ENCODE measurements around the gene DEFB121.
"Not testable (repeated sequence)": the region's sequence is repeated elsewhere in the genome, so short reads cannot be mapped to it uniquely, and the experiment has no call there.

The DEFB121 gene, protein sequence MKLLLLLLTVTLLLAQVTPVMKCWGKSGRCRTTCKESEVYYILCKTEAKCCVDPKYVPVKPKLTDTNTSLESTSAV

GRCh38 chr20:31406115-31406514, at the start of gene DEFB121:
DEFB121 (minus strand) TSS chr20:31406215; CDS start chr20:31406152, 63 bp downstream.
- no peak for DNase-seq

- no peak for DNase-seq
These were observed 48.3 kb upstream of the DEFB121 start for GRCh38 chr20:31454361-31454760.

DNA sequence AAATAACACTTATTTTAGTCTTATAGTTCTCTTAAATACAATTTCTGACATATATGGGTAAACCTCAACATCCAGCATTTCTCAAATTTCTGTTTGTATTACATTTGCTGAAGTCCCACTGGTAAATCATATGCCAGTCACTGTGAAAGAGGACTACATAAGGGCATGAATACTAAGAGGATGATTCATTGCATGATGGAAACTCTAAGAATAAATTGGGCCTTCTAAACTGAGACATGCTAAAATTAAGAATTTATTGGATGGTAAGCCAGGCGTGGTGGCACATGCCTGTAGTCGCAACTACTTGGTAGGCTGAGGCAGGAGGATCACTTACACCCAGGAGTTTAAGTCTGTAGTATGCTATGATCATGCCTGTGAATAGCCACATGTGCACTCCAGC, 46.6 kb upstream of the DEFB121 start:
- DNase-seq = no peak

GRCh38 chr20:31449511-31450414, 43.7 kb upstream of the DEFB121 start:
- DNase-seq = no peak

DNA sequence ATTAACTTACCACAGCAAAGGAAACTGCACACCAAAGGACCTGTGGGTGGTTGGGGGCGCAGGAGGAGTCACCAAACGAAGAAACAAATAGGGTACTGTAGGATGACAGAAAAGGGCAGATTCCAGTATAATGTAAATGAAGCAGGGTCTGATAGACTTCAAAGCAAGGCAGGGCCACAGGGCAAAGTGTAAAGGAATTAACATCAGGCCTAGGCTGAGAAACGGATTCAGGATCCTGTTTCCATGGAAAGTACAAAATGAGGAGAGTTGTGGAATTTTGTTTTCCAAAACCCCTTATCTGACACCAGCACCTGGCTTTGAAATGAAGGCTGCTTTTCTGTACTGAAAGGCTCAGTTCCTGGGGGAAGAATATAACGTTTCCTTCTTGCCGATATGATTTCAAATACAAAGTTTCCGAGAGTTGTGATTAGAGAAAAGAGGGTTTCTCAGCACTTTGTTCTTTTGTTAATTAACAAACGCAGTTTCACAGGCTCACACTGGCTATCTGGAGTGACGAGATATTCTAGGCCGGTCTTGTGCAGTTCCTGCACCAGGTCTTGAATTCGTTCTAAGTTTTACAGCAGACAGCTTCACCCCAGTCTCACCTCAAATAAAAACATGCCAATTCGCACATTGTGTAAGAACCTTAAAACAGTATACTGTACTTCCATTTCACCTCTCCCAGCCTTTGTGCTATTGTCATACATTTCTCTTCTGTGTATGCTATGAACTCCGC, 40.2 kb upstream of the DEFB121 start:
- DNase-seq = no peak

DNA sequence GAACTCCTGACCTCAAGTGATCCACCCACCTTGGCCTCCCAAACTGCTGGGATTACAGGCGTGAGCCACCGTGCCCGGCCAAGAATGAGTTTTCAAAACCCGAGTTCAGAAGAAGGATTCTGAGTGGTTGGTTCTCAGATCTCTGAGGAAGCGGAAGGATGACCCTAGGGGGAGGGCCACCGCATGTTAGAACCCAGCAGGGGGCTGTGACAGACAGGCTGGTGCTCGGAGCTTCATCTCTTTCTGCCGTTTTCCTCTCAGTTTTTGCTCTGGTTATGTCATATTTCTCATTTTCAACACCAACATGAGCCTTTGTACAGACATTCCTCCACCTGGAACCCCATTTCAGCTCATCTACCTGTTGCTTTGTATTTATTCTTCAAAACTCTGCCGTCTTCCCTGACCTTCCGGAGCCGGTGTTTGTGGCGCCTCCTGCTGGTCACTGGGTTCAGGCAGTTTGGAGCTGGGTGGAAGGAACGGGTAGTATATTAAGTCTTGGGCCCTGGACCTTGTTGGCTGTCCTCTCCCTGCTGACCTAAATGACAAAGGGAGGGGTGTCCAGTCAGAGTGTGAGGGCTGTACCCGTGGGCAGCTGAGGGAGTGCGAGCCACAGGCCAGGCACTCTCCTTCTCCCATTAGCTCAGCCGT, 34.1 kb upstream of the DEFB121 start, which contains the start of gene DEFB123:
Gene DEFB123 (plus strand): TSS at position 621 of the 648 bp plus-strand sequence. CDS start 67 bp downstream, outside the sequence.
- DNase-seq = no peak

- no peak for DNase-seq
These were observed 24.6 kb upstream of the DEFB121 start for GRCh38 chr20:31430568-31431115.

DNA sequence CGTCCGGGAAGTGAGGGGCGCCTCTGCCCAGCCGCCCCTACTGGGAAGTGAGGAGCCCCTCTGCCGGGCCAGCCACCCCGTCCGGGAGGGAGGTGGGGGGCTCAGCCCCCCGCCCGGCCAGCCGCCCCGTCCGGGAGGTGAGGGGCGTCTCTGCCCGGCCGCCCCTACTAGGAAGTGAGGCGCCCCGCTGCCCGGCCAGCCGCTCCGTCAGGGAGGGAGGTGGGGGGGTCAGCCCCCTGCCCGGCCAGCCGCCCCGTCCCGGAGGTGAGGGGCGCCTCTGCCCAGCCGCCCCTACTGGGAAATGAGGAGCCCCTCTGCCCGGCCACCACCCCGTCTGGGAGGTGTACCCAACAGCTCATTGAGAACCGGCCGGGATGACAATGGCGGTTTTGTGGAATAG, 21.6 kb upstream of the DEFB121 start:
- DNase-seq = not testable (repeated sequence)

DNA sequence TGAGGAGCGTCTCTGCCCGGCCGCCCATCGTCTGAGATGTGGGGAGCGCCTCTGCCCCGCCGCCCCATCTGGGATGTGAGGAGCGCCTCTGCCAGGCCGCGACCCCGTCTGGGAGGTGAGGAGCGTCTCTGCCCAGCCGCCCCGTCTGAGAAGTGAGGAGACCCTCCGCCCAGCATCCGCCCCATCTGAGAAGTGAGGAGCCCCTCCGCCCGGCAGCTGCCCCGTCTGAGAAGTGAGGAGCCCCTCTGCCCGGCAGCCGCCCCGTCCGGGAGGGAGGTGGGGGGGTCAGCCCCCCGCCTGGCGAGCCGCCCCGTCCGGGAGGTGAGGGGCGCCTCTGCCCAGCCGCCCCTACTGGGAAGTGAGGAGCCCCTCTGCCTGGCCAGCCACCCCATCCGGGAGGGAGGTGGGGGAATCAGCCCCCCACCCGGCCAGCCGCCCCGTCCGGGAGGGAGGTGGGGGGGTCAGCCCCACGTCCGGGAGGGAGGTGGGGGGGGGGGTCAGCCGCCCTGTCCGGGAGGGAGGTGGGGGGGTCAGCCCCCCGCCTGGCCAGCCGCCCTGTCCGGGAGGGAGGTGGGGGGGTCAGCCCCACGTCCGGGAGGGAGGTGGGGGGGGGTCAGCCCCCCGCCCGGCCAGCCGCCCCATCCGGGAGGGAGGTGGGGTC, 21.0 kb upstream of the DEFB121 start:
- not testable (repeated sequence) for DNase-seq

DNA sequence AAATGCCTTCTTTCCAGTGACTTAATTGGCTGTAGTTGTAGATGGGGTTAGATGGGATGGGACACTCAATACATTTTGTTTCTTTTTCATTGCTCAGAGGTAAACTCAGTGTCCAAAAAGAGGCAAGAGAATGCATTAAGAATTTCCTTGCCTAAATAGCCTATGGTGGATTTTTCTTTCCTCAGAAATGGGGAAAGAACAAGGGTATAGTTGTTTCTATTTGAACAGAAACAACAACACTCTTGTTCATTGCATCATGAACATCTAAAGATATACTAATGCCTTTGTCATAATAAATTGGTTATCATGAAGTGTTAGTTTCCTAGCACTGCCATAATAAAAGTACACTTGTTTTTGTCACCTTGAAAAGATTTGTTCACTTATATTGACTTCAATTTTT, 19.8 kb upstream of the DEFB121 start:
- no peak for DNase-seq

- no peak for DNase-seq
These were observed 12.3 kb upstream of the DEFB121 start for GRCh38 chr20:31418307-31418706.

DNA sequence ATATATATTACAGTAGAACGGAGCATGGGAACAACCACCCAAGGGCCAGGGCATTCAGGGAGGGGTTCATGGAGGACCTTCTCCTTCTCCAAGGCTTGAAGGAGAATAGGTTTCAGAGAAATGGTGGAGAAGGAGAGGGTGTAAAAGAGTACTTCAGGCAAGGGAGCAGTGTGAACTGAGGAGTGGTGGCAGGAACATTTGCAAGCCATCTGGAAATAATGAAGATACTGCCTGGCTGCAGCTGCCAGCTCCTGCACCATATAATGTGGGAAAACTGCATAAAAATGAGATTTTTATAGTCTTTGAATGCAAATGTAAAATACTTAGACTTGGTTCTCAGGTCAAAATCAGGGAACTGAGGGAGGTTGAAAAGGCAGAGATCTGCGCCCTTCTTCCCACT, 9.6 kb upstream of the DEFB121 start:
- DNase-seq = no peak

- no peak for DNase-seq
These were observed 8.4 kb upstream of the DEFB121 start for GRCh38 chr20:31414381-31414780.

DNA sequence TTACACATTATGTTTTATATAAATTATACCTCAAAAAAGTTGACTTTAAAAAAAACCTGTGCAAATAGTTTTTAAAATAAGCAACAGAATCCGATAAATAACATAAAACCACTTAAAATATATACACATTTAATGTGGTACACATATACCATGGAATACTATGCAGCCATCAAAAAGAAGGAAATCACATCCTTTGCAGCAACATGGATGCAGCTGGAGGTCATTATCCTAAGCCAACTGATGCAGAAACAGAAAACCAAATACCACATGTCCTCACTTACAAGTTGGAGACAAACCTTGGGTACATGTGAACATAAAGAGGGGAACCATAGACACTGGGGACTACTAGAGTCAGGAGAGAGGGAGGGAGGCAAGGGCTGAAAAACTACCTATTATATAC, 4.0 kb upstream of the DEFB121 start:
- DNase-seq = no peak

DNA sequence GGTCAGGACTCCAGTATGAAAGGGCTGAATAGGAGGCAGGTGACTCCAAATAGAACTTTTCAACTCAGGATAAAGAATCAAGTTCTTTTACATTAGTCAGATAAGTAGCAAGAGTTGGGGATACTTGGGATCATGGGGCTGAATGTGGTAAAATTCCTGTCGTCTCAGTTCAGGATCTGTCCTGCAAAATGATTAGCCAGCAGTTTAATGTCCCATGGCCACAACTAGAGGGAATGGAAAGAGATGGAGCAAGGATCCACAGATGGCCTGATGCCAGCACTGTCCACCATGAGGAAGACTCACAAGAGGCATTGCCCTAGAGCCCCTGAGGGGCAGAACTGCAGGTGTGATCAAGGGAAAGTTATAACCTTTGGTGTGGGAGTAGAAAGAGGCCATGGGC, 2.1 kb downstream of the DEFB121 start:
- no peak for DNase-seq

GRCh38 chr20:31394900-31395299, 11.1 kb downstream of the DEFB121 start:
- DNase-seq = no peak

- no peak for DNase-seq
These were observed 13.2 kb downstream of the DEFB121 start for GRCh38 chr20:31392836-31393235.

DNA sequence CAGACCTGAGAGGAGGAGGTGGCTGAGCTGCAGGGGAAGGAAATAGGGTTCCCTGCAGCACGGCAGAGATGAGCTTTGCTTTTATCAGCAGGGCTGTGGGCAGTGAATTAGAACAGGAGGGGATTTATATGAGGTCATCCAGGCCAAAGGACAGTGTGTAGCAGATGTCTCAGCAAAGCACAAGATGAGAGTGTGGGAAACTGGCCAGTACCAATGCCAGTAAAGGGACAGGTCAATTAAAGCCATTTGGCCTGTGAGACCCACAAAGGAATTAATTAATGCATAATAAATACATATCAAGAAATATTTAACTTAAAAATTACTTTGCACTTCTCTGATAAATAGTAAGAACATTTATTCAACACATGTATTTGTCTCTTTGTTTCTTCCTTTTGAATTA, 15.5 kb downstream of the DEFB121 start, which contains the start of gene DEFB119:
Gene DEFB119 (minus strand): TSS at position 101 of the 400 bp plus-strand sequence. CDS start 107 bp downstream, outside the sequence.
- no peak for DNase-seq

GRCh38 chr20:31374346-31374745, 31.7 kb downstream of the DEFB121 start:
- no peak for DNase-seq

- no peak for DNase-seq
These were observed 37.7 kb downstream of the DEFB121 start, which contains the start of gene DEFB118 for GRCh38 chr20:31368301-31368700. DEFB118 (plus strand) TSS chr20:31368601; CDS start chr20:31368651, 50 bp downstream.

DNA sequence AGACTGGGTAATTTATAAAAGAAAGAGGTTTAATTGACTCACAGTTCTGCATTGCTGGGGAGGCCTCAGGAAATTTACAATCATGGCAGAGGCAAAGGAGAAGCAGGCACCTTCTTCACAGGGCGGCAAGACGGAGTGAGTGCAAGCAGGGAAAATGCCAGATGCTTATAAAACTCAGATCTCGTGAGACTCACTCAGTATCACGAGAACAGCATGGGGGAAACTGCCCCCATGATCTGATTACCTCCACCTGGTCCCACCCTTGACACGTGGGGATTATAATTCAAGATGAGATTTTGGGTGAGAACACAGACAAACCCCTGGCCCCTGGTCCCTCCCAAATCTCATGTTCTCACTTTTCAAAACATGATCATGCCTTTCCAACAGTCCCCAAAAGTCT, 41.7 kb downstream of the DEFB121 start:
- DNase-seq = not testable (repeated sequence)

DNA sequence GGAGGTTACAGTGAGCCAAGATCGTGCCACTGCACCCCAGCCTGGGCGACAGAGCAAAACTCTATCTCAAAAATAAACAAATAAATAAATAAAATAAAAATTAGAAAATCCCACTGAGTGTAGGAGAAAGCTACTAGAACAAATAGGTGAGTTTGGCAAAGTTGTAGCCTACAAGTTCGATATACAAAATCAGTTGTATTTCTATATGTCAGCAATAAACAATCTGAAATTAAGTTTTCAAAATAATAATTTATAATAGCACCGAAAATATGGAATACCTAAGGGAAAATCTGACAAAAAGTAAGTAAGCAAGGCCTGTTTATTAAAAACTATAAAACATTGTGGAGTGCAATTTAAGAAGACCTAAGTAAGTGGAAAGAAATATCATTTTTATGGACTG, 42.7 kb downstream of the DEFB121 start:
- no peak for DNase-seq
